RWPE2 (cell line): Measurements from ENCODE around the gene NCOA3.

ENCODE experiments used
- ATAC-seq: fragments of 200-7000 bp; cut with Tn5 transposase; 3 replicates; pipeline ENCODE4 v1.9.1; 2021; ENCODE audit warnings: low read depth
- DNase-seq: peaks from one replicate; pipeline ENCODE4 v3.0.0-alpha.2; 2020; ENCODE audit warnings: low spot score
- H3K27ac ChIP-seq: fragments of 450-650 bp; 2 replicates; pipeline ENCODE4 v1.5.1; 2017; ENCODE audit warnings: mild to moderate bottlenecking; ENCODE audit not compliant: poor library complexity, severe bottlenecking
- H3K27me3 ChIP-seq: fragments of 250-450 bp; sonication (Bioruptor Pico); 2 replicates; pipeline ENCODE4 v1.5.1; 2021; ENCODE audit warnings: mild to moderate bottlenecking, moderate library complexity; ENCODE audit not compliant: insufficient read depth, poor library complexity, severe bottlenecking
- H3K36me3 ChIP-seq: fragments of 250-450 bp; sonication (Bioruptor Pico); 2 replicates; pipeline ENCODE4 v1.5.1; 2020; ENCODE audit warnings: low read depth, mild to moderate bottlenecking, moderate library complexity
- H3K4me1 ChIP-seq: fragments of 250-450 bp; sonication (Bioruptor Pico); 2 replicates; pipeline ENCODE4 v1.5.1; 2021; ENCODE audit warnings: mild to moderate bottlenecking, moderate library complexity; ENCODE audit not compliant: insufficient read depth, poor library complexity, severe bottlenecking
- H3K4me3 ChIP-seq: fragments of 250-450 bp; sonication (Bioruptor Pico); 2 replicates; pipeline ENCODE4 v1.5.1; 2021; ENCODE audit warnings: mild to moderate bottlenecking, moderate library complexity; ENCODE audit not compliant: severe bottlenecking
- H3K9me3 ChIP-seq: fragments of 250-450 bp; sonication (Bioruptor Pico); 2 replicates; pipeline ENCODE4 v1.5.1; 2021; ENCODE audit warnings: mild to moderate bottlenecking, moderate library complexity; ENCODE audit not compliant: severe bottlenecking
- CTCF ChIP-seq: fragments of 450-650 bp; IDR thresholded peaks from one replicate; pipeline ENCODE4 v1.5.1; 2017; ENCODE audit warnings: mild to moderate bottlenecking, moderate library complexity; ENCODE audit not compliant: poor library complexity, severe bottlenecking

The NCOA3 gene

GRCh38 chr20:47622118-47622665 lies 120.5 kb downstream of the NCOA3 start:
- ATAC-seq (no peak), DNase-seq (no peak)
- H3K4me1 ChIP-seq = peaks cover 8% of the 10 kb centered on the region
- no peaks in the 10 kb centered on the region for H3K27me3 ChIP-seq
- H3K9me3 ChIP-seq = no peaks in the 10 kb centered on the region
- no peak overlapping the region for H3K4me3 ChIP-seq
- H3K27ac ChIP-seq = no peak overlapping the region
- H3K36me3 ChIP-seq = peaks cover 56% of the 10 kb centered on the region
- no peak for TF ChIP-seq CTCF

- Histone ChIP-seq H3K9me3 (no peaks in the 10 kb centered on the region), H3K27ac (no peak overlapping the region), H3K4me3 (no peak overlapping the region), H3K36me3 (peaks cover 66% of the 10 kb centered on the region), H3K4me1 (peaks cover 8% of the 10 kb centered on the region), H3K27me3 (no peaks in the 10 kb centered on the region)
- ATAC-seq (no peak), DNase-seq (no peak)
- TF ChIP-seq CTCF = no peak
Observed at GRCh38 chr20:47623206-47623605, 121.5 kb downstream of the NCOA3 start.

- Histone ChIP-seq H3K4me1 (peaks cover 3% of the 10 kb centered on the region), H3K9me3 (no peaks in the 10 kb centered on the region), H3K27ac (no peak overlapping the region), H3K27me3 (no peaks in the 10 kb centered on the region), H3K36me3 (peaks cover 93% of the 10 kb centered on the region), H3K4me3 (no peak overlapping the region)
- no peak for TF ChIP-seq CTCF
- ATAC-seq (no peak), DNase-seq (no peak)
Observed at GRCh38 chr20:47627540-47627939, 125.9 kb downstream of the NCOA3 start.

GRCh38 chr20:47629907-47630306 lies 128.2 kb downstream of the NCOA3 start:
- ATAC-seq = no peak
- H3K4me3 ChIP-seq = no peak overlapping the region
- H3K36me3 ChIP-seq = peaks cover 89% of the 10 kb centered on the region

More at GRCh38 chr20:47629907-47630306, 128.2 kb downstream of the NCOA3 start:
- H3K4me1 ChIP-seq = no peaks in the 10 kb centered on the region
- no peak for DNase-seq
- H3K27ac ChIP-seq = no peak overlapping the region
- no peaks in the 10 kb centered on the region for H3K27me3 ChIP-seq
- no peak for TF ChIP-seq CTCF
- no peaks in the 10 kb centered on the region for H3K9me3 ChIP-seq
